H1 (cell line): ENCODE measurements around the gene CD180. TPM values are rescaled to one million over a fixed set of nuclear protein-coding genes. Genes with fewer than 3 reads are reported as not detected.

Experiments used
- CHD7 ChIP-seq: fragments of 300-600 bp; sonication (generic); IDR thresholded peaks from 2 replicates; pipeline ENCODE4 v1.7.1; 2012; ENCODE audit warnings: low read length, moderate library complexity, mild to moderate bottlenecking, inconsistent platforms; ENCODE audit not compliant: insufficient replicate concordance
- TCF12 ChIP-seq: IDR thresholded peaks from 2 replicates; pipeline ENCODE4 v1.6.1; 2011; ENCODE audit warnings: low read depth, mild to moderate bottlenecking, low read length
- polyA plus RNA-seq, 7 experiments: library from polyadenylated mRNA; depleted of rRNA in 3 of 7; stranded (reverse) in 5 of 7; unstranded in 2 of 7; fragments of >200 nt in 5 of 7; fragments of 200-250 nt in 2 of 7; gene quantifications; 1 replicate in 5 of 7; 2 replicates in 1 of 7; 4 replicates in 1 of 7; pipeline versions ENCODE4 v1.2.1 to v1.2.3, GENCODE V29; 2011 to 2013; ENCODE audit warnings: missing spikeins in 2 of 7, mixed read lengths in 2 of 7
- total RNA-seq: library from RNA; stranded (reverse); fragmentation: NEBNext Ultra II Directional; extraction: Animal tissue kit (Norgen Biotek cat#: 25700); gene quantifications from 2 replicates; pipeline ENCODE4 v1.2.1, GENCODE V29; 2021

Gene CD180
- total and polyA plus RNA-seq, 2 of the 8 experiments (the other 6 are each of a cell fraction or from before 2014, with no cell fraction given): not detected

- TF ChIP-seq CHD7: no peak
- no peak for TF ChIP-seq TCF12
These were observed 53.8 kb downstream of the CD180 start (continued) for GRCh38 chr5:67142816-67143215.
